ENCODE measurements around the gene DRC7. TPM values are rescaled to one million over a fixed set of nuclear protein-coding genes. Genes with fewer than 3 reads are reported as not detected.

Gene DRC7
- total RNA-seq, 1 experiment from 2014 or later, result 0.85 TPM

DNA sequence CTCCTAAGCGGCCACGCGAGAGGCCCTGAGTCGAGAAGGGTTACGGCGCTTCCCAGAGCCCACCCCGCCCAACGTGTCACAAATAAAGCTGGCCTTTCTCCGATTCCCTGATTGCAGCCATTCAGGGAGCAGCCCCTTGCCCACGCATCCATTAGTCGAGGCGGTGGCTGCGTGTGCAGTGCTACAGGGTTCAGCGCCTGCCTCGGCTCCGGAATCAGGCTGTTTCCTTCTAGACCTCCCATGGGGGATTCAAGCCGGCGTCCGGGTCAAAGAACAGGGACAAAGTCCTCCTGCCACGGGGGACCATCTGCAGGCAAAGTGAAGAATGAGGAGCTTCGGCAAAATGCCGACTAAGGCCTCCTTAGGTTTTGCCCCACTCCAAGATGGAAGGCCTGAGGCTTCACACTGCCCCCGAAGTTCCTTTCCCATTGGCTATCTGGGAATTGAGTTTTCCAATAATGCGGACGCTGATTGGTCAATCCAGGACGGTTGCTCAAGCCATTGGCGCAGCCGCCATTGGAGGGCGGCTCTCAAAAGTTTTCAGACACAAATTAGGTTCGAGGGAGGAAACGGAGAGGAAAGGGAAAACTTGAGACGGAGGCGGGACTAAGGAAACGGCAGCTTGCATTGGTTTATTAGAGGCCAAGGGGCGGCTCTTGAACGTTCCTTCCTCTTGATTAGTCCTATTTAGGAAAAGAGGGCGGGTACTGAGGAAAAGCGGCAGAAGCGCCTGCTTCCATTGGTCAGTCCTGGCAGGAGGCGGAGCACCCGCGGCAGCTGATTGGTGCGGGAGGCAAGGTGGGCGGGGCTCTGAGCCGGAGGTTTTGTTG is 40.5 kb downstream of the DRC7 start:
- TF ChIP-seq, protein P1, sequence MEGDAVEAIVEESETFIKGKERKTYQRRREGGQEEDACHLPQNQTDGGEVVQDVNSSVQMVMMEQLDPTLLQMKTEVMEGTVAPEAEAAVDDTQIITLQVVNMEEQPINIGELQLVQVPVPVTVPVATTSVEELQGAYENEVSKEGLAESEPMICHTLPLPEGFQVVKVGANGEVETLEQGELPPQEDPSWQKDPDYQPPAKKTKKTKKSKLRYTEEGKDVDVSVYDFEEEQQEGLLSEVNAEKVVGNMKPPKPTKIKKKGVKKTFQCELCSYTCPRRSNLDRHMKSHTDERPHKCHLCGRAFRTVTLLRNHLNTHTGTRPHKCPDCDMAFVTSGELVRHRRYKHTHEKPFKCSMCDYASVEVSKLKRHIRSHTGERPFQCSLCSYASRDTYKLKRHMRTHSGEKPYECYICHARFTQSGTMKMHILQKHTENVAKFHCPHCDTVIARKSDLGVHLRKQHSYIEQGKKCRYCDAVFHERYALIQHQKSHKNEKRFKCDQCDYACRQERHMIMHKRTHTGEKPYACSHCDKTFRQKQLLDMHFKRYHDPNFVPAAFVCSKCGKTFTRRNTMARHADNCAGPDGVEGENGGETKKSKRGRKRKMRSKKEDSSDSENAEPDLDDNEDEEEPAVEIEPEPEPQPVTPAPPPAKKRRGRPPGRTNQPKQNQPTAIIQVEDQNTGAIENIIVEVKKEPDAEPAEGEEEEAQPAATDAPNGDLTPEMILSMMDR (conservative IDR thresholded peaks at IDR 0.05), result no peak
- no peak for TF ChIP-seq EZH2 (IDR thresholded peaks at IDR 0.05; ENCODE audit: low read depth)
- Histone ChIP-seq H2AFZ (peak overlapping the region; percentile 91), H3F3A (ENCODE audit: insufficient read depth, low read depth) (peaks cover 22% of the 10 kb centered on the region; the same call in 1 of the 2 replicates), H3K79me2 (ENCODE audit: low read depth) (peaks cover 6% of the 10 kb centered on the region; the same call in 1 of the 2 replicates), H3K4me1 (replicated peaks; ENCODE audit: insufficient read depth) (peaks cover 18% of the 10 kb centered on the region), H3K27me3 (ENCODE audit: insufficient read depth, low read depth) (no peaks in the 10 kb centered on the region), H3K27ac (peak overlapping the region; percentile 64), H3K9me3 (ENCODE audit: insufficient read depth, low read depth) (no peaks in the 10 kb centered on the region), H3K36me3 (ENCODE audit: low read depth) (no peaks in the 10 kb centered on the region; the same call in 1 of the 2 replicates), H3K4me3 (peak overlapping the region; percentile 90), H3K4me2 (peak overlapping the region; percentile 89), H3K9me2 (ENCODE audit: insufficient read depth) (no peaks in the 10 kb centered on the region), H4K20me1 (ENCODE audit: insufficient read depth) (no peaks in the 10 kb centered on the region)
- intact Hi-C loops (cut with micrococcal nuclease; ENCODE audit: unreplicated experiment), result loop anchor here (1.0 to 5.0 kb wide), 4 partner anchors 127 to 266 kb away; partner anchors contain the start of gene USB1
- BruUV-seq (replicated peaks), result no TSS peak
- POLR2A ChIA-PET (ENCODE audit: unreplicated experiment), result interaction anchor here (0.5 to 0.6 kb wide), 2 partner anchors 288 to 781 kb away, joined by 3 to 4 read pairs; no protein-coding TSS in a partner anchor
- CTCF ChIA-PET, result interaction anchor here (0.5 to 1.0 kb wide), 6 partner anchors 64 to 265 kb away, joined by 3 to 8 read pairs (median 3); no protein-coding TSS in a partner anchor
- DNase-seq, result peak; percentile 96 to 100

DNA sequence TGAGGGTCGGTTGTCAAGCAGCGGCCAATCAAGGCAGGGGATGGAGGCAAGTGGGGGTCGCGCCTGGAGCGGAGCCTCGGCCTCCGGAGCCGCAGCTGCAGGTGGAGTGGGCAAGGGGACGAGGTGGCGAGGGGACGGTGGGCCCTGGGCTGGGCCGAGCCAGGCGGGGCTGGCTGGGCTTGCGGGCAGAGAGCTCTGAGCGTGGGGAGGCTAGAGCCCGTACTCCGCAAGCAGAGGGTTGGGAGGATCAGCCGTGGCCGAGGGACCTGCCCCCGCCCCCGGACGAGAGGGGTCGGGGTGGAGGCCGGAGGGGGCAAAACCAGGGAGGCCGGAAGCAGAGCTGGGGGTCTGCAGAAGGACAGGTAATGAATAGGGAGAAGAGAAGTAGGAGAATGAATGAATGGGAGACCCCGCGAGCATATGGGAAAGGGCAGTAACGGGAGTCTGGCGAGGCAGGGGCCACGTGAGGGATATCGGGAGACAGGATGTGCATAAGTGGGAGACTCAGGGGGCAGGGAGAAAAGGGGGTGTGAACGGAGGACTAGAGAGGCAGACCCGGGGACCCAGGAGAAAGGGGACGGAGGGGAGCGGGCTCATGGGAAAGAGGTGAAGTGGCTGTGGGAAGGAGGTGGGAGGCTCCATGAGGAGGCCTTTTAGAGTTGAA is 41.3 kb downstream of the DRC7 start, which contains the start of gene KATNB1:
TSS of gene KATNB1 (plus strand) at position 16 of the 664 bp plus-strand sequence. CDS start 1,474 bp downstream, outside the sequence.
- ChIA-PET CTCF (interaction anchor here (0.5 to 1.3 kb wide), 10 partner anchors 13 to 386 kb away, joined by 3 to 11 read pairs (median 4); no protein-coding TSS in a partner anchor), POLR2A (ENCODE audit: unreplicated experiment) (interaction anchor here (0.5 to 0.6 kb wide), 4 partner anchors 10 to 780 kb away, joined by 3 to 21 read pairs (median 4); no protein-coding TSS in a partner anchor)
- no peaks in the 10 kb centered on the region for H3K27me3 ChIP-seq (ENCODE audit: insufficient read depth, low read depth)
- no peaks in the 10 kb centered on the region; the same call in 1 of the 2 replicates for H3K36me3 ChIP-seq (ENCODE audit: low read depth)
- no peaks in the 10 kb centered on the region for H3K9me3 ChIP-seq (ENCODE audit: insufficient read depth, low read depth)
- DNase-seq, result no peak
- no peaks in the 10 kb centered on the region for H4K20me1 ChIP-seq (ENCODE audit: insufficient read depth)
- H2AFZ ChIP-seq, result peak within 1 kb of the TSS; percentile 91
- no TSS peak for BruUV-seq (replicated peaks)
- H3K27ac ChIP-seq, result peak within 1 kb of the TSS; percentile 64
- intact Hi-C loops (cut with micrococcal nuclease; ENCODE audit: unreplicated experiment), result loop anchor here (1.0 to 5.0 kb wide), 4 partner anchors 126 to 265 kb away; partner anchors contain the start of gene USB1
- H3K4me3 ChIP-seq, result peak within 1 kb of the TSS; percentile 90
- TF ChIP-seq EZH2 (IDR thresholded peaks at IDR 0.05; ENCODE audit: low read depth), result no peak
- TF ChIP-seq, protein P1 (conservative IDR thresholded peaks at IDR 0.05), result no peak
- H3F3A ChIP-seq (ENCODE audit: insufficient read depth, low read depth), result peaks cover 22% of the 10 kb centered on the region; the same call in 1 of the 2 replicates
- peak within 1 kb of the TSS; percentile 89 for H3K4me2 ChIP-seq
- no peaks in the 10 kb centered on the region for H3K9me2 ChIP-seq (ENCODE audit: insufficient read depth)
- peaks cover 18% of the 10 kb centered on the region for H3K4me1 ChIP-seq (replicated peaks; ENCODE audit: insufficient read depth)
- H3K79me2 ChIP-seq (ENCODE audit: low read depth), result peaks cover 6% of the 10 kb centered on the region; the same call in 1 of the 2 replicates
